ENCODE results near the gene KLF2.
"Not testable (repeated sequence)": the region's sequence is repeated elsewhere in the genome, so short reads cannot be mapped to it uniquely, and the experiment has no call there.

Gene KLF2

GRCh38 chr19:16324384-16325160, at the start of gene KLF2:
TSS of gene KLF2 (plus strand) at chr19:16324826. CDS start at chr19:16324924, 98 bp downstream.
- DNase-seq, result peak; percentile 98

- no peak for DNase-seq
These were observed 44.3 kb upstream of the KLF2 start for GRCh38 chr19:16280306-16280705.

GRCh38 chr19:16281743-16282142, 42.9 kb upstream of the KLF2 start:
- DNase-seq, result no peak

- DNase-seq, result peak; percentile 70
These were observed 41.2 kb upstream of the KLF2 start for GRCh38 chr19:16283210-16284061.

- no peak for DNase-seq
These were observed 40.1 kb upstream of the KLF2 start for GRCh38 chr19:16284505-16284904.

GRCh38 chr19:16285079-16285478, 39.5 kb upstream of the KLF2 start:
- not testable (repeated sequence) for DNase-seq

GRCh38 chr19:16285769-16286498, 38.7 kb upstream of the KLF2 start:
- peak; percentile 10 for DNase-seq

- DNase-seq, result no peak
These were observed 36.1 kb upstream of the KLF2 start for GRCh38 chr19:16288544-16288943.

GRCh38 chr19:16289594-16289993, 35.0 kb upstream of the KLF2 start:
- no peak for DNase-seq

- DNase-seq, result no peak
These were observed 33.9 kb upstream of the KLF2 start for GRCh38 chr19:16290692-16291091.

GRCh38 chr19:16293118-16294091, 31.2 kb upstream of the KLF2 start:
- DNase-seq, result no peak

- no peak for DNase-seq
These were observed 29.6 kb upstream of the KLF2 start for GRCh38 chr19:16295057-16295456.

- no peak for DNase-seq
These were observed 27.9 kb upstream of the KLF2 start for GRCh38 chr19:16296713-16297112.

GRCh38 chr19:16297575-16298178, 26.9 kb upstream of the KLF2 start:
- no peak for DNase-seq

- DNase-seq, result no peak
These were observed 26.3 kb upstream of the KLF2 start for GRCh38 chr19:16298334-16298733.

GRCh38 chr19:16301999-16302694, 22.5 kb upstream of the KLF2 start:
- no peak for DNase-seq

GRCh38 chr19:16303755-16304154, 20.9 kb upstream of the KLF2 start:
- no peak for DNase-seq

GRCh38 chr19:16304511-16304910, 20.1 kb upstream of the KLF2 start:
- DNase-seq, result not testable (repeated sequence)

- not testable (repeated sequence) for DNase-seq
These were observed 19.6 kb upstream of the KLF2 start for GRCh38 chr19:16305060-16305459.

GRCh38 chr19:16306728-16307402, 17.8 kb upstream of the KLF2 start:
- no peak for DNase-seq

Data from CD4-positive, alpha-beta T cell treated with Interferon gamma for 1 hour (primary cell).